Astrocyte of the cerebellum (primary cell): ENCODE results near the gene SPP2.

Experiments used
- DNase-seq: peaks from one replicate; pipeline ENCODE4 v3.0.0-alpha.2; 2011; ENCODE audit warnings: low read depth
- H3K4me3 ChIP-seq: 2 replicates; pipeline ENCODE4 v1.5.1; 2011; ENCODE audit warnings: mild to moderate bottlenecking, low read depth, low read length, moderate library complexity
- in situ Hi-C: cut with HindIII; loops from 2 replicates; pipeline ENCODE4 v1.10.0; 2017; ENCODE audit warnings: low sequenced_read_pairs
- TF ChIP-seq, protein P1 (sequence below): IDR thresholded peaks from 2 replicates; pipeline ENCODE4 v1.5.1; 2012; ENCODE audit warnings: low read length, low read depth, moderate library complexity, mild to moderate bottlenecking; ENCODE audit errors: missing control alignments

The SPP2 gene

DNA sequence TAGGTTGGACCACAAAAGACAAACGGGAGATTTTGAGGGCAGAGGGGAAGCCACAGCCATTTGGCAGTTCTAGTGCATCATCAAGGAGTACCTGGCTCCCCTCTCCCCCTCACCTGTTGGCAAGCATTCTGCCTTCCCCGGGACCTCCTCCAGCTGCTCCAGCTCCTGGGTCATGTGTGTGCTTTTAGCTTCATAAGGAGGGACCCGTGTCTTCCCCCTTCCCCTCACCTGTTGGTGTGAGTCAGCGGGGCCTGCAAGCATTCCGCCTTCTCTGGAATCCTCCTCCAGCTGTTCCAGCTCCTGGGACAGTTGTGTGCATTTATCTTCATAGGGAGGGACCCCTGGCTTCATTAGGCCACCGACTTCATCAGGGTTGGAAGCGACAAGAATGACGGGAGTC is 58.8 kb downstream of the SPP2 start:
- no peak overlapping the region for H3K4me3 ChIP-seq
- in situ Hi-C loops = loop anchor here (5.0 kb wide), 1 partner anchor 47 kb away; no protein-coding TSS in a partner anchor
- DNase-seq = no peak
- TF ChIP-seq, protein P1, sequence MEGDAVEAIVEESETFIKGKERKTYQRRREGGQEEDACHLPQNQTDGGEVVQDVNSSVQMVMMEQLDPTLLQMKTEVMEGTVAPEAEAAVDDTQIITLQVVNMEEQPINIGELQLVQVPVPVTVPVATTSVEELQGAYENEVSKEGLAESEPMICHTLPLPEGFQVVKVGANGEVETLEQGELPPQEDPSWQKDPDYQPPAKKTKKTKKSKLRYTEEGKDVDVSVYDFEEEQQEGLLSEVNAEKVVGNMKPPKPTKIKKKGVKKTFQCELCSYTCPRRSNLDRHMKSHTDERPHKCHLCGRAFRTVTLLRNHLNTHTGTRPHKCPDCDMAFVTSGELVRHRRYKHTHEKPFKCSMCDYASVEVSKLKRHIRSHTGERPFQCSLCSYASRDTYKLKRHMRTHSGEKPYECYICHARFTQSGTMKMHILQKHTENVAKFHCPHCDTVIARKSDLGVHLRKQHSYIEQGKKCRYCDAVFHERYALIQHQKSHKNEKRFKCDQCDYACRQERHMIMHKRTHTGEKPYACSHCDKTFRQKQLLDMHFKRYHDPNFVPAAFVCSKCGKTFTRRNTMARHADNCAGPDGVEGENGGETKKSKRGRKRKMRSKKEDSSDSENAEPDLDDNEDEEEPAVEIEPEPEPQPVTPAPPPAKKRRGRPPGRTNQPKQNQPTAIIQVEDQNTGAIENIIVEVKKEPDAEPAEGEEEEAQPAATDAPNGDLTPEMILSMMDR = no peak

DNA sequence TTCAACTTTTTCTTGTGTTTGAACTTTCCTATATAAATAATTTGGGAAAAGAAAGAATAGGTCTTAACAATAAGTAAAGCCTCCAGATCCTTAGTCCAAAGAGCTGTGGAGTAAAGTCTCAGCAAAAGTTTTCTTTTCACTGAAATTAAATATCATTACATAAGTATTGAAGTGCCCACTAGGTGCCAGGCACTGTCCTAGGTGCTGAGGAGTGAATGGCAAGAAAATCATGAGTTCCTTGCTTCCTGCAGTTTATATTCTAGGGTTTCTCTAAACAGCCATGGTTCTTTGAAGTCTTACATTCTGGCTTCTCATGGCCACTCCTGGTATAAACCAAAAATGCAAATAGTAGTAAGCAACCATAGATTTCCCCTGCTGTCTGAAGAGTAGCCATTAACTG is 59.7 kb downstream of the SPP2 start:
- in situ Hi-C loops = no loop called here
- H3K4me3 ChIP-seq = no peak overlapping the region
- no peak for DNase-seq
- TF ChIP-seq, protein P1 = no peak

DNA sequence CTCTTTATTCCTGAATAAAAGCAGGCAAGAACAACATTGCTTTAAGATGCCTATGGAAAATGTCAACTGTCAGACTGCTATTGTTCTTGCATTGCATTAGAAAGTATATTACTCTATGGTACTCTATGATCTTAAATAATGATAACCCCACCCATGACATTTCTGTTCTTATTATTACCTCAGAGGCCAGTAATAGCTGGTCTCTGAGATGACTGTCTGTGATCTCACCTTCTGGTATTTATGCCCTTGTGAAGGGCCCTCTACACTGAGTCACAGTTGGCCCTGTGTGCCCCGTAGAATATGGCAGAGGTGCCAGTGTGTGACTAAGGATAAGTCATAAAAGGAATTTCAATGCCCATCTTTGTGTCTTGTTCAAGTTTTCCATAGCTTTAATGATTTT is 61.0 kb downstream of the SPP2 start:
- in situ Hi-C loops = no loop called here
- TF ChIP-seq, protein P1 = no peak
- H3K4me3 ChIP-seq = no peak overlapping the region
- DNase-seq = no peak

DNA sequence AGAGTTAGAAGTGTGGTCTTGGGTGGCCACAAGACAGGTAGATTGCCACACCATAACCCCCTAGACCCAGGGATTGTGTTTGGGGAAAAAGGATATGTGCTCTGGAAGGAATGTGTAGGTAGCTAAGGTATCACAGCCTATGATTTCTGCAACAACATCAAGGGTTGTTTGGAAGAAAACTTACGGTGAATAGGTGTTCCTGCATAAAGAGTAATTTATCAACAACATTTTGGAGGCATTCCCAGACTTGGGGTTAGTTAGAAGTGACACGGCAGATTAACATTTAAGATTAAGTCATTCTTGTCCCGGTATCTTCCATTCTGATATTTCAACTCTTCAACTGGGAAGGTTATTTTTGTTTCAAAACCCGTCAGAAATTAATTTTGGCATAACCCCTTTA is 65.5 kb downstream of the SPP2 start:
- no peak overlapping the region for H3K4me3 ChIP-seq
- in situ Hi-C loops = no loop called here
- TF ChIP-seq, protein P1 = no peak
- peak; percentile 28 for DNase-seq

DNA sequence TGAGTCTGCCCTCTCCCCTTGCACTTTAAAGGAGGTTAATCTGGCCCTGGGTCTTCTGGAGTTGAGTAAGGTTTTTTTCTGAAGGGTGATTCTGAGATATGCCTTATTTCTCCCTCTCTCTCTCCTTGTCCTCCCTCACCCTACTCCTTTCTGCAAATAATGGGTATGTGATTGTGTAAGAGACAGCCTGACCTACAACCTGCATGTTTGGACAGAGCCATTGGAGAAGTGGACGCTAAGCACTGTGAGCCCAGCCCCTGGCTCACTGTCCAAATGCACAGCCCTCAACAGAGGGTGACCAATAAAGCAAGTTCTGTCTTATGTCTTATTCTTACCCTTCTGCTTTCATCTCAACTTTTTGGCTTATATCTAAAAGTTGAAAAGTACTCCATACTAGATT is 71.5 kb downstream of the SPP2 start:
- no peak overlapping the region for H3K4me3 ChIP-seq
- TF ChIP-seq, protein P1 = no peak
- no peak for DNase-seq
- in situ Hi-C loops = no loop called here

DNA sequence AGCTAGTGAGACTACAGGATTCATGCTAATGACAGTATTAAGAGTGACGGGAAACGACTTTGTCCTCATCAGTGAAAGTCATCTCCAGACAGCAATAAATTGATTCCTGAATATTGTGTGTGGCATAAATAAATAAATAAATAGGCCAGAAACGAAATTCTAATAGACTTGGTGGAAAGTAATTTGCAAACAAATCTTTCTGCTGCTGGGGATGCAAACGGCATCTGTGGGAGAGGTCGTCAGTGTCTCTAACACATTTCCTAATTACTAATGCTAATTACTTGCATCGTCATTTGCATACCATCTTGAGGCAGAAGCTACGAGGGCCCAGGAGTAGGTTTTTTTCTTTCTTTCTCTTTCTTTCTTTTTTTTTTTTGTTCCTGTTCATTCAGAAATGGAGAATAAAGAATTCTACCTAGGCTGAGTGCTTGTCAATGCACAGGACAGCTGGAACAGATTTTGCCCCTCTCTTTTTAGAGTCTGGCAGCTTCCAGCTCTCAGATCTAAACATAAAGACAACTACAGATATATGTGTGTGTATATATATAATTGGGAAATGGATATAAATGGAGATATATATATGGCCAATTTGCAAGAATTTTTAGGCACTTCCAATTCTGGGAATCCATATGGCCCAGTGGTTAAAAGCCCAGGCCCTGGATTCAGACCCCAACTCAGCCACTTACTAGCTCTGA is 75.1 kb downstream of the SPP2 start:
- in situ Hi-C loops = loop anchor here (25.0 kb wide), 1 partner anchor 387 kb away; no protein-coding TSS in a partner anchor
- no peak for DNase-seq
- TF ChIP-seq, protein P1 = no peak
- no peak overlapping the region for H3K4me3 ChIP-seq
